Activated naive CD8-positive, alpha-beta T cell (primary cell): ENCODE measurements around the gene PTPRR.

Source experiments
- H3K27ac Mint-ChIP-seq: one replicate; pipeline ENCODE4 v1.8.0; 2021; ENCODE audit warnings: mixed read lengths
- H3K27me3 Mint-ChIP-seq: one replicate; pipeline ENCODE4 v1.8.0; 2021; ENCODE audit warnings: mixed read lengths
- H3K36me3 Mint-ChIP-seq: one replicate; pipeline ENCODE4 v1.8.0; 2021; ENCODE audit warnings: mixed read lengths
- H3K4me1 Mint-ChIP-seq: one replicate; pipeline ENCODE4 v1.8.0; 2021; ENCODE audit warnings: low read depth, mixed read lengths
- H3K4me3 Mint-ChIP-seq: one replicate; pipeline ENCODE4 v1.8.0; 2021; ENCODE audit warnings: mild to moderate bottlenecking, mixed read lengths
- H3K9me3 Mint-ChIP-seq: one replicate; pipeline ENCODE4 v1.8.0; 2021; ENCODE audit warnings: low read depth, mixed read lengths

PTPRR gene

GRCh38 chr12:70763666-70764065, 156.9 kb downstream of the PTPRR start:
- no peaks in the 10 kb centered on the region for H3K4me1 Mint-ChIP-seq
- no peaks in the 10 kb centered on the region for H3K27me3 Mint-ChIP-seq
- H3K4me3 Mint-ChIP-seq, result no peak overlapping the region
- H3K36me3 Mint-ChIP-seq, result no peaks in the 10 kb centered on the region
- no peak overlapping the region for H3K27ac Mint-ChIP-seq
- H3K9me3 Mint-ChIP-seq, result no peaks in the 10 kb centered on the region

- no peak overlapping the region for H3K27ac Mint-ChIP-seq
- no peaks in the 10 kb centered on the region for H3K36me3 Mint-ChIP-seq
- peaks cover 1% of the 10 kb centered on the region for H3K27me3 Mint-ChIP-seq
- H3K4me1 Mint-ChIP-seq, result no peaks in the 10 kb centered on the region
- H3K9me3 Mint-ChIP-seq, result no peaks in the 10 kb centered on the region
- no peak overlapping the region for H3K4me3 Mint-ChIP-seq
Observed at GRCh38 chr12:70762000-70762399, 158.5 kb downstream of the PTPRR start.

- no peaks in the 10 kb centered on the region for H3K4me1 Mint-ChIP-seq
- no peaks in the 10 kb centered on the region for H3K36me3 Mint-ChIP-seq
- H3K9me3 Mint-ChIP-seq, result no peaks in the 10 kb centered on the region
- H3K27me3 Mint-ChIP-seq, result peaks cover 3% of the 10 kb centered on the region
- no peak overlapping the region for H3K4me3 Mint-ChIP-seq
- H3K27ac Mint-ChIP-seq, result no peak overlapping the region
Observed at GRCh38 chr12:70759161-70759918, 161.2 kb downstream of the PTPRR start.

GRCh38 chr12:70758494-70758845, 162.1 kb downstream of the PTPRR start:
- Mint-ChIP-seq H3K4me1 (no peaks in the 10 kb centered on the region), H3K27ac (no peak overlapping the region), H3K9me3 (no peaks in the 10 kb centered on the region), H3K36me3 (no peaks in the 10 kb centered on the region), H3K27me3 (peaks cover 3% of the 10 kb centered on the region), H3K4me3 (no peak overlapping the region)

GRCh38 chr12:70757830-70758493, 162.6 kb downstream of the PTPRR start:
- H3K9me3 Mint-ChIP-seq, result no peaks in the 10 kb centered on the region
- H3K4me3 Mint-ChIP-seq, result no peak overlapping the region
- H3K4me1 Mint-ChIP-seq, result no peaks in the 10 kb centered on the region
- H3K27ac Mint-ChIP-seq, result no peak overlapping the region
- H3K36me3 Mint-ChIP-seq, result no peaks in the 10 kb centered on the region
- peaks cover 3% of the 10 kb centered on the region for H3K27me3 Mint-ChIP-seq

GRCh38 chr12:70756791-70757190, 163.7 kb downstream of the PTPRR start:
- H3K4me3 Mint-ChIP-seq, result no peak overlapping the region
- H3K36me3 Mint-ChIP-seq, result no peaks in the 10 kb centered on the region
- H3K9me3 Mint-ChIP-seq, result no peaks in the 10 kb centered on the region
- peaks cover 7% of the 10 kb centered on the region for H3K27me3 Mint-ChIP-seq
- no peaks in the 10 kb centered on the region for H3K4me1 Mint-ChIP-seq
- no peak overlapping the region for H3K27ac Mint-ChIP-seq

GRCh38 chr12:70756118-70756517, 164.4 kb downstream of the PTPRR start:
- no peaks in the 10 kb centered on the region for H3K36me3 Mint-ChIP-seq
- no peak overlapping the region for H3K27ac Mint-ChIP-seq
- H3K27me3 Mint-ChIP-seq, result peaks cover 12% of the 10 kb centered on the region
- H3K9me3 Mint-ChIP-seq, result no peaks in the 10 kb centered on the region
- H3K4me3 Mint-ChIP-seq, result no peak overlapping the region
- H3K4me1 Mint-ChIP-seq, result no peaks in the 10 kb centered on the region

- H3K4me1 Mint-ChIP-seq, result no peaks in the 10 kb centered on the region
- H3K27ac Mint-ChIP-seq, result no peak overlapping the region
- H3K4me3 Mint-ChIP-seq, result no peak overlapping the region
- no peaks in the 10 kb centered on the region for H3K9me3 Mint-ChIP-seq
- H3K36me3 Mint-ChIP-seq, result no peaks in the 10 kb centered on the region
- peaks cover 15% of the 10 kb centered on the region for H3K27me3 Mint-ChIP-seq
Observed at GRCh38 chr12:70754330-70754741, 166.2 kb downstream of the PTPRR start.

GRCh38 chr12:70752327-70752726, 168.2 kb downstream of the PTPRR start:
- Mint-ChIP-seq H3K4me3 (no peak overlapping the region), H3K27ac (no peak overlapping the region), H3K36me3 (no peaks in the 10 kb centered on the region), H3K4me1 (no peaks in the 10 kb centered on the region), H3K9me3 (no peaks in the 10 kb centered on the region), H3K27me3 (peaks cover 17% of the 10 kb centered on the region)

- Mint-ChIP-seq H3K4me1 (no peaks in the 10 kb centered on the region), H3K4me3 (no peak overlapping the region), H3K9me3 (no peaks in the 10 kb centered on the region), H3K36me3 (no peaks in the 10 kb centered on the region), H3K27me3 (peaks cover 16% of the 10 kb centered on the region), H3K27ac (no peak overlapping the region)
Observed at GRCh38 chr12:70749931-70750330, 170.6 kb downstream of the PTPRR start.

GRCh38 chr12:70748809-70749208, 171.7 kb downstream of the PTPRR start:
- Mint-ChIP-seq H3K9me3 (no peaks in the 10 kb centered on the region), H3K36me3 (no peaks in the 10 kb centered on the region), H3K4me1 (no peaks in the 10 kb centered on the region)

GRCh38 chr12:70747445-70748260, 172.9 kb downstream of the PTPRR start:
- H3K4me3 Mint-ChIP-seq, result no peak overlapping the region
- no peaks in the 10 kb centered on the region for H3K4me1 Mint-ChIP-seq
- H3K9me3 Mint-ChIP-seq, result no peaks in the 10 kb centered on the region
- H3K27ac Mint-ChIP-seq, result no peak overlapping the region
- H3K27me3 Mint-ChIP-seq, result peaks cover 17% of the 10 kb centered on the region
- no peaks in the 10 kb centered on the region for H3K36me3 Mint-ChIP-seq

More at GRCh38 chr12:70748809-70749208, 171.7 kb downstream of the PTPRR start:
- Mint-ChIP-seq H3K27ac (no peak overlapping the region), H3K4me3 (no peak overlapping the region), H3K27me3 (peaks cover 17% of the 10 kb centered on the region)

GRCh38 chr12:70745048-70745447, 175.5 kb downstream of the PTPRR start:
- Mint-ChIP-seq H3K27ac (no peak overlapping the region), H3K4me3 (no peak overlapping the region), H3K36me3 (no peaks in the 10 kb centered on the region), H3K27me3 (peaks cover 8% of the 10 kb centered on the region), H3K4me1 (no peaks in the 10 kb centered on the region), H3K9me3 (no peaks in the 10 kb centered on the region)

GRCh38 chr12:70744178-70744577, 176.4 kb downstream of the PTPRR start:
- H3K27ac Mint-ChIP-seq, result no peak overlapping the region
- no peaks in the 10 kb centered on the region for H3K9me3 Mint-ChIP-seq
- no peak overlapping the region for H3K4me3 Mint-ChIP-seq
- H3K36me3 Mint-ChIP-seq, result no peaks in the 10 kb centered on the region
- H3K4me1 Mint-ChIP-seq, result no peaks in the 10 kb centered on the region
- peaks cover 8% of the 10 kb centered on the region for H3K27me3 Mint-ChIP-seq

- no peak overlapping the region for H3K4me3 Mint-ChIP-seq
- no peaks in the 10 kb centered on the region for H3K9me3 Mint-ChIP-seq
- H3K36me3 Mint-ChIP-seq, result no peaks in the 10 kb centered on the region
- no peaks in the 10 kb centered on the region for H3K4me1 Mint-ChIP-seq
- no peak overlapping the region for H3K27ac Mint-ChIP-seq
- H3K27me3 Mint-ChIP-seq, result peaks cover 5% of the 10 kb centered on the region
Observed at GRCh38 chr12:70741256-70741655, 179.3 kb downstream of the PTPRR start.
